ENCODE data around the gene SMARCD3.

DNA sequence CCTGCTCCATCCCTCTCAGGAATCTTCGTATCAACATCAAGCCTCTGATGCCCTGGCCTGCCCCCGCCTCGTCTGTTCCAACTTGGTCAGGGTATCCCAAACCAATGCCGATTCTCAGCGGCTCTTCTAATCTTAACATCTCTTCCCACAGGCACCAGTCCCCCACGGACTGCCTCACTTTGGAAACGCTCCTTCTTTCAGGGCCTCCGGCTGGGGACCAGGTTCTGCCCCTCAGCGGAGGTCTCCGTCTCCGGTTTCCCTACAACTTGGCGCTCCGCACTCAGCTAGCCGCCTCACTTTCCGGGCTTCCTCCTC is 22.0 kb downstream of the SMARCD3 start:
- TF ChIP-seq CTCF (IDR thresholded peaks at IDR 0.05): no peak
- no peak for TF ChIP-seq POLR2AphosphoS5 (IDR thresholded peaks at IDR 0.05)
- TF ChIP-seq POLR2A (IDR thresholded peaks at IDR 0.05): no peak

All from gastroesophageal sphincter (tissue), 3 donors.